Liver (tissue), 9 donors: Measurements from ENCODE around the gene CADPS. TPM values are rescaled to one million over a fixed set of nuclear protein-coding genes. Genes with fewer than 3 reads are reported as not detected.

Experiments used
- DNase-seq: peaks from one replicate; pipeline ENCODE4 v3.0.0-alpha.2; 2017; ENCODE audit warnings: low spot score
- H3K27ac ChIP-seq, 2 donors: one replicate each; pipeline ENCODE4 v1.7.0; 2013; ENCODE audit warnings: inconsistent platforms in 2 of 2, low read length in 2 of 2, control low read depth in 1 of 2, low read depth in 1 of 2, mild to moderate bottlenecking in 1 of 2
- H3K27me3 ChIP-seq, 4 donors: one replicate each; pipeline versions ENCODE4 v1.6.1 to v1.7.0; 2013; ENCODE audit warnings: low read length in 3 of 4, inconsistent platforms in 1 of 4, mild to moderate bottlenecking in 1 of 4, moderate library complexity in 1 of 4; ENCODE audit not compliant: control insufficient read depth in 4 of 4, insufficient read depth in 4 of 4
- H3K36me3 ChIP-seq, 4 donors: one replicate each; pipeline versions ENCODE4 v1.6.1 to v1.7.0; 2013; ENCODE audit warnings: low read length in 3 of 4, mild to moderate bottlenecking in 3 of 4, low read depth in 1 of 4, moderate library complexity in 1 of 4; ENCODE audit not compliant: control insufficient read depth in 4 of 4, insufficient read depth in 3 of 4
- H3K4me1 ChIP-seq, 4 donors: one replicate each; pipeline versions ENCODE4 v1.6.1 to v1.7.0; 2013; ENCODE audit warnings: low read length in 3 of 4, mild to moderate bottlenecking in 3 of 4, moderate library complexity in 1 of 4; ENCODE audit not compliant: control insufficient read depth in 4 of 4, insufficient read depth in 4 of 4
- H3K4me3 ChIP-seq, 3 donors: one replicate each; pipeline versions ENCODE4 v1.6.1 to v1.7.0; 2013; ENCODE audit warnings: low read length in 3 of 3, control low read depth in 1 of 3, low read depth in 1 of 3, mild to moderate bottlenecking in 1 of 3
- H3K9ac ChIP-seq, 2 donors: one replicate each; pipeline ENCODE4 v1.7.0; 2013; ENCODE audit warnings: low read length in 2 of 2, mild to moderate bottlenecking in 2 of 2, moderate library complexity in 2 of 2, control low read depth in 1 of 2, low read depth in 1 of 2
- H3K9me3 ChIP-seq, 4 donors: one replicate each; pipeline versions ENCODE4 v1.6.1 to v1.7.0; 2013; ENCODE audit warnings: low read length in 3 of 4; ENCODE audit not compliant: control insufficient read depth in 4 of 4
- EGR1 ChIP-seq, 2 donors: IDR thresholded peaks; 2 replicates each; pipeline ENCODE4 v1.6.1; 2016 to 2018; ENCODE audit warnings: antibody characterized with exemption in 2 of 2, low read depth in 2 of 2
- FOXA1 ChIP-seq: IDR thresholded peaks from 2 replicates; pipeline ENCODE4 v1.6.1; 2016; ENCODE audit warnings: antibody characterized with exemption
- FOXA2 ChIP-seq: IDR thresholded peaks from 2 replicates; pipeline ENCODE4 v1.6.1; 2016; ENCODE audit warnings: antibody characterized with exemption
- HNF4G ChIP-seq: IDR thresholded peaks from 2 replicates; pipeline ENCODE4 v1.6.1; 2016; ENCODE audit warnings: antibody characterized with exemption
- JUND ChIP-seq, 2 donors: IDR thresholded peaks; 2 replicates each; pipeline ENCODE4 v1.6.1; 2016; ENCODE audit warnings: antibody characterized with exemption in 2 of 2
- NR2F2 ChIP-seq: IDR thresholded peaks from 2 replicates; pipeline ENCODE4 v1.6.1; 2016; ENCODE audit warnings: antibody characterized with exemption
- SP1 ChIP-seq: IDR thresholded peaks from 2 replicates; pipeline ENCODE4 v1.6.1; 2018; ENCODE audit warnings: antibody characterized with exemption, mild to moderate bottlenecking
- YY1 ChIP-seq: IDR thresholded peaks from 2 replicates; pipeline ENCODE4 v1.6.1; 2016; ENCODE audit warnings: antibody characterized with exemption, mild to moderate bottlenecking
- ZBTB33 ChIP-seq: IDR thresholded peaks from 2 replicates; pipeline ENCODE4 v1.6.1; 2016; ENCODE audit warnings: antibody characterized with exemption
- WGBS: extraction: QIAGEN DNeasy Blood & Tissue Kit; methylation state at CpG from one replicate; pipeline ENCODE4 v1.1.7; 2013; 5-methylcytosine and 5-hydroxymethylcytosine counted together
- polyA plus RNA-seq, 2 donors: library from polyadenylated mRNA; stranded (reverse) in 1 of 2; unstranded in 1 of 2; fragments of 200-250 nt in 1 of 2; fragments of >200 nt in 1 of 2; fragmentation: Nextera tagmentation in 1 of 2; extraction: Ambion mirVana in 1 of 2; gene quantifications; one replicate each; pipeline versions ENCODE4 v1.2.1 to v1.2.3, GENCODE V29; 2013 to 2015
- total RNA-seq, 2 donors: library from RNA; depleted of rRNA; stranded (reverse); fragments of >200 nt; gene quantifications; one replicate each; pipeline ENCODE4 v1.2.3, GENCODE V29; 2014
- TF ChIP-seq, protein P1 (sequence below): IDR thresholded peaks from 2 replicates; pipeline ENCODE4 v1.6.1; 2016; ENCODE audit warnings: antibody characterized with exemption, mild to moderate bottlenecking
- TF ChIP-seq, protein P2 (sequence below): IDR thresholded peaks from 2 replicates; pipeline ENCODE4 v1.6.1; 2016; ENCODE audit warnings: antibody characterized with exemption
- TF ChIP-seq, protein P3 (sequence below): fragments of 150-350 bp; IDR thresholded peaks from 2 replicates; pipeline ENCODE4 v1.5.1; 2017; ENCODE audit warnings: improper control_type of control experiment, low read depth, low read length; ENCODE audit not compliant: missing input control
- donor health status: healthy.
- donor health status: healthy.
- donor health status: healthy.
- donor health status: healthy.
- donor health status: healthy.

CADPS gene
- total and polyA plus RNA-seq, 4 donors: 0.05 to 0.37 (median 0.17) TPM; not detected in 1

DNA sequence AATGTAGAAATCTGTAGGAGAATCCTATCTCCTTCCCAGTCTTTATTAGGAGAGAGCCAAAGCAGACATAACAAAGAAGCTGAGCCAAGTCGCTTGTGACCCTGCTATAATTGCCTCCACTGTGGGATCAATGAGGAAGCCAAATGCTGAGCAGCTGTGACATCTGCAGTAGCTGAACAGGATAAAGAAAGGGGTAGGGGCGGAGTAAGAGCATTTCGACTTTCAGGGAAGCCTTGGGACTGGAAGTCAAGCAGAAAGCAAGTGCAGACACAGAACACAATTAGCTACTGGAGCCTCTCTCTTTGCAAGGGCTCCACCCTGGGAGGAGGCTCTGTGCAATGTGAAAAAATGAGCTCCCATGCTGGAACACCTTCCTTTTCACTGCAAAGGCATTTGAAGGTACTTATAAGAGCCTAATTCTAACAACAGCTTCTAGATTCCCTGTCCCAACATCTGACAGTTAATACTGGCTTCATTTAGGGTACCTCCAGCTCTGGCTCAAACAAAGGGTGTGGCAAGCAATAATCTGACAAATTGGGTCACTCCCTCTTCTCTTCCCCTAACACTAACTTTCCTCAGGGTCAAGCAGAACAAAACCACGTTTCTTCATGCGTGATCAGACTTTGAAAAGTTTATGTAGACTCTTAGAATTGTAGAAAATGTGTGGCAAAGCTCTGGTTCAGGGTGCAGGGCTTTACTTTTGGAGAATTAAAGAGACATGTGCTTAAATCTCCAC is 166.4 kb downstream of the CADPS start (continued):
- no peak for TF ChIP-seq ZBTB33
- no peak for TF ChIP-seq HNF4G
- no peak for TF ChIP-seq JUND (IDR thresholded peaks at IDR 0.05)
- TF ChIP-seq SP1: no peak
- no peak for TF ChIP-seq YY1
- TF ChIP-seq NR2F2: no peak
- TF ChIP-seq FOXA1: no peak

GRCh38 chr3:62705721-62706120 is 169.5 kb downstream of the CADPS start:
- no peak overlapping the region for H3K4me3 ChIP-seq
- no peaks in the 10 kb centered on the region for H3K36me3 ChIP-seq
- H3K9me3 ChIP-seq: no peaks in the 10 kb centered on the region
- no peaks in the 10 kb centered on the region for H3K27me3 ChIP-seq
- no peaks in the 10 kb centered on the region for H3K4me1 ChIP-seq
- H3K9ac ChIP-seq: no peak overlapping the region
- H3K27ac ChIP-seq: no peak overlapping the region
- TF ChIP-seq JUND (IDR thresholded peaks at IDR 0.05) (no peak), HNF4G (no peak), SP1 (no peak), FOXA2 (no peak), EGR1 (IDR thresholded peaks at IDR 0.05; ENCODE audit: low read depth in 2 of 2) (no peak)
- TF ChIP-seq, protein P1, sequence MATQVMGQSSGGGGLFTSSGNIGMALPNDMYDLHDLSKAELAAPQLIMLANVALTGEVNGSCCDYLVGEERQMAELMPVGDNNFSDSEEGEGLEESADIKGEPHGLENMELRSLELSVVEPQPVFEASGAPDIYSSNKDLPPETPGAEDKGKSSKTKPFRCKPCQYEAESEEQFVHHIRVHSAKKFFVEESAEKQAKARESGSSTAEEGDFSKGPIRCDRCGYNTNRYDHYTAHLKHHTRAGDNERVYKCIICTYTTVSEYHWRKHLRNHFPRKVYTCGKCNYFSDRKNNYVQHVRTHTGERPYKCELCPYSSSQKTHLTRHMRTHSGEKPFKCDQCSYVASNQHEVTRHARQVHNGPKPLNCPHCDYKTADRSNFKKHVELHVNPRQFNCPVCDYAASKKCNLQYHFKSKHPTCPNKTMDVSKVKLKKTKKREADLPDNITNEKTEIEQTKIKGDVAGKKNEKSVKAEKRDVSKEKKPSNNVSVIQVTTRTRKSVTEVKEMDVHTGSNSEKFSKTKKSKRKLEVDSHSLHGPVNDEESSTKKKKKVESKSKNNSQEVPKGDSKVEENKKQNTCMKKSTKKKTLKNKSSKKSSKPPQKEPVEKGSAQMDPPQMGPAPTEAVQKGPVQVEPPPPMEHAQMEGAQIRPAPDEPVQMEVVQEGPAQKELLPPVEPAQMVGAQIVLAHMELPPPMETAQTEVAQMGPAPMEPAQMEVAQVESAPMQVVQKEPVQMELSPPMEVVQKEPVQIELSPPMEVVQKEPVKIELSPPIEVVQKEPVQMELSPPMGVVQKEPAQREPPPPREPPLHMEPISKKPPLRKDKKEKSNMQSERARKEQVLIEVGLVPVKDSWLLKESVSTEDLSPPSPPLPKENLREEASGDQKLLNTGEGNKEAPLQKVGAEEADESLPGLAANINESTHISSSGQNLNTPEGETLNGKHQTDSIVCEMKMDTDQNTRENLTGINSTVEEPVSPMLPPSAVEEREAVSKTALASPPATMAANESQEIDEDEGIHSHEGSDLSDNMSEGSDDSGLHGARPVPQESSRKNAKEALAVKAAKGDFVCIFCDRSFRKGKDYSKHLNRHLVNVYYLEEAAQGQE: no peak
- TF ChIP-seq, protein P2, sequence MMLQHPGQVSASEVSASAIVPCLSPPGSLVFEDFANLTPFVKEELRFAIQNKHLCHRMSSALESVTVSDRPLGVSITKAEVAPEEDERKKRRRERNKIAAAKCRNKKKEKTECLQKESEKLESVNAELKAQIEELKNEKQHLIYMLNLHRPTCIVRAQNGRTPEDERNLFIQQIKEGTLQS: no peak
- TF ChIP-seq, protein P3, sequence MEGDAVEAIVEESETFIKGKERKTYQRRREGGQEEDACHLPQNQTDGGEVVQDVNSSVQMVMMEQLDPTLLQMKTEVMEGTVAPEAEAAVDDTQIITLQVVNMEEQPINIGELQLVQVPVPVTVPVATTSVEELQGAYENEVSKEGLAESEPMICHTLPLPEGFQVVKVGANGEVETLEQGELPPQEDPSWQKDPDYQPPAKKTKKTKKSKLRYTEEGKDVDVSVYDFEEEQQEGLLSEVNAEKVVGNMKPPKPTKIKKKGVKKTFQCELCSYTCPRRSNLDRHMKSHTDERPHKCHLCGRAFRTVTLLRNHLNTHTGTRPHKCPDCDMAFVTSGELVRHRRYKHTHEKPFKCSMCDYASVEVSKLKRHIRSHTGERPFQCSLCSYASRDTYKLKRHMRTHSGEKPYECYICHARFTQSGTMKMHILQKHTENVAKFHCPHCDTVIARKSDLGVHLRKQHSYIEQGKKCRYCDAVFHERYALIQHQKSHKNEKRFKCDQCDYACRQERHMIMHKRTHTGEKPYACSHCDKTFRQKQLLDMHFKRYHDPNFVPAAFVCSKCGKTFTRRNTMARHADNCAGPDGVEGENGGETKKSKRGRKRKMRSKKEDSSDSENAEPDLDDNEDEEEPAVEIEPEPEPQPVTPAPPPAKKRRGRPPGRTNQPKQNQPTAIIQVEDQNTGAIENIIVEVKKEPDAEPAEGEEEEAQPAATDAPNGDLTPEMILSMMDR: no peak
- no peak for DNase-seq
- 67% methylated on average over 2 of the region's 2 CpGs for WGBS
